Measurements from ENCODE around the gene RNASE8.

Gene RNASE8

DNA sequence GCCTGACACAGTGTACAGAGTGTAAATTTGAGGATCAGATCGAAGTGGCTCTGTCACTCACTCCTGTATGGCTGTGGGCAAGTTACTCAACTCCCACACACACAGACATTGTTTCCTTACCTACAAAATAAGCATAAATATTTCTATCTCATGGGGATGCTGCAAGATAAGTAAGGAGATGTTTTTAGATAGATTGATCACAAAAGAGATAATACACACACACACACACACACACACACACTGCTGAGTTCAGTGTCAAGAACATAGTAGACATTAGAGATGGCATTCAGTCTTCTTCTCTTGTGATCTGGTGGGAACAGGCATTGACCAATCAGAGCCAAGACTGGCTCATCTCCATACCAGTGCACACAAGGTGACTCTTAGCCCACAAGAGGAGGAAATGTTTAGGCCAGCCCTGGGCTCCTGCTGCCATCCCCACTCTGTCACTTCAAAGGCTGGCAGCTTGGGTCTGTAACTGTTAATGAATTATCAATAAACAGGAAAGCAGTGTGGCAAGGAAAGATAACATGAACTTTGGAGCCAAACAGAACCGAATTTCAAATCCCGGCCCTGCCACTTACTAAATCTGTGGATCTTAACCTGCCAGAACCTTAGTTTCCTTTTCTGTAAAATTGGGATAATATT lies 3.4 kb upstream of the RNASE8 start:
- no peak for DNase-seq

DNA sequence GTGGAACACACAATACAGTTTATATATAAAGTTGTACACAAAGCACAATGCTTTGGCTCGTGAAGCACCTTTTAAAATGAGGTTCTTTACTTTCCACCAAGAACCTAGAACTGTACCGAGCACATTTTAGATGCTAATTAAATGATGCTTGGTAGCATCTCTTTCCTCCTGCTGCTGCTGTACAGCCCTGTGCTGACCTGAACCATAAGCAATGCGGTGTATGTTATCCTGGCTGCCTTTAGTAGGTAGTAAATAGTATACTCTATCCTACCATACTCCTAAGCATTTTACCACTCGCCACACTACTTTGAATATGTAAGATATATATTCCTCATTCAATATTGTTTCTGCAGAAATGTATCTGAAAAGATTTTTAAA lies 2.9 kb upstream of the RNASE8 start:
- DNase-seq: no peak

DNA sequence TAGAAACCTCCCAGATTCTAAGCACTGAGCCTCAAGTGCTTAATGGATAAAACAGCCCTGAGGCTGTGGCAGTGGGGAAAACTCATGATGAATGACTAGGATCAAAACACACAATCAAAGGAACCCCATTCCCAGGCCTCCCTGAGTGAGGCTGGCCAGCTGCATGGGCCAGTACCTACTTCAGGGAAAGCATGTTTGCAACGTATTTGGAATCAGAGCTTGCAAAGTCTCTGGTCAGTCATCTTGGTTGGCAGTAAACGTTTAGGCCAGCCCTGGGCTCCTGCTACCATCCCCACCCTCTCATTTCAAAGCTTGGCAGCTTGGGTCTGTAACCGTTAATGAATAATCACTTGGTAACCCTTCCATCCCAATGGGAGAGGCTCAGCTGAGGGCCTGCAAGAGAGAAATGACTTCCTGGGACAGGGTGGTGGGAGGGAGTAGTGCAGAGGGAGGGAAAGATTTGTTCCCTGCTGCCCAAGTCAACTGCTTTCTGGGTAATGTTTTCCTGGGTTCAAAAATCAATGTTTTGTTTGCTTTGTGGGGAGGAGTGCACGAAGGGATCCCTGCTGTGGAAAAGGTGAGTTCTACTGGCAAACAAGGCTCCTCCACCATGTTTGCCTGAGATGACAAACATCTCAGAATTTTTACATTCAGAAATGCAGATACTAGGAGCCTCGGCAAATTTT lies 2.0 kb upstream of the RNASE8 start:
- DNase-seq: no peak

DNA sequence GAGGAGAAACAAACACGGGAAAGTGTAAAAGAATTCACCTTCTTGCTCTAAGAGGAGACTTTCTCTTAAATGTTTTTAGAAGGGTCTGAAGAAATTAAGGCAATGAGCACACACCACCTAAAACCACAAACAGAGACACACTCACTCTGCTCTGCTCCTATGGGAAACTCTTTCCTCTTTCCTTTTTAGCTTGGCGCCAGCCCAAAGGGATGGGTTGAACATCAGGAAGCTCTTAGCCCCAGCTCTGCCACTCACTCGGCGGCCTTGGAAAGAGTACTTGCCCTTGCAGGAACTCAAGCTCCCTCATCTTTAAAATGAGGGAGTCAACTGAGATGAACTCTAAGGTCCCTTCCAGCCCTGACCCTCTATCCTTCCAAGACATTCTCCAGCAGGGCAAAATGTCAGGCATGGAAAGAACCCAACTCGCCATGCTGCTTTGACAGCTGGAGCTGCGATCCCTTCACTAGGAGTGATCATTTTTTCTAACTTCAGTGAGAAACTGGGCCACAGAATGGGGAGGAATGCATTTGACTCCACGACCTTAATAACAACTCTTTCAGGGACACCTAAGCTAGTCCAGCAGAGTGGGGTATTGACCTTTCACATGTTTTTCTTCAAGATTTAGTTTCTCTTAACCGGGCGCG lies 980 bp upstream of the RNASE8 start:
- DNase-seq: peak; percentile 73

DNA sequence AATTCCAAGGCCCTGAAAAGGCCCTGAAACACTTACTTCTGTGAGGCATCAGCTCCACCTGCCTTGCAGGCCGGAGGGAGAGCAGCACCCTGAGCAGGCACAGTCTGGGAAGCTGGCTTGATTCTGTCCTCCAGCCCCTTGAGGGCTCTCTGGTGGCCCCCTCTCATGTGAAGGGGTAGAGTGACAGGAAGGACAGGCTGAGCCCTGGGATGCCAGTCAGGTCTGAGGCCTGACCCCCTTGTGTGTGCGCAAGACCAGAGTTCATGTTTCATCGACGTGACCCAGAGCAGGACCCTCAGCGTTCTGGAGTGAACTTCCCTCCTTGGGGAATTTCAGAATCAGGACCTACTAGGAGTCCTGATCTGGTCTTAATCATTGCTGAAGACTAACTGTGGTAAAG lies 1.3 kb downstream of the RNASE8 start:
- DNase-seq: no peak

DNA sequence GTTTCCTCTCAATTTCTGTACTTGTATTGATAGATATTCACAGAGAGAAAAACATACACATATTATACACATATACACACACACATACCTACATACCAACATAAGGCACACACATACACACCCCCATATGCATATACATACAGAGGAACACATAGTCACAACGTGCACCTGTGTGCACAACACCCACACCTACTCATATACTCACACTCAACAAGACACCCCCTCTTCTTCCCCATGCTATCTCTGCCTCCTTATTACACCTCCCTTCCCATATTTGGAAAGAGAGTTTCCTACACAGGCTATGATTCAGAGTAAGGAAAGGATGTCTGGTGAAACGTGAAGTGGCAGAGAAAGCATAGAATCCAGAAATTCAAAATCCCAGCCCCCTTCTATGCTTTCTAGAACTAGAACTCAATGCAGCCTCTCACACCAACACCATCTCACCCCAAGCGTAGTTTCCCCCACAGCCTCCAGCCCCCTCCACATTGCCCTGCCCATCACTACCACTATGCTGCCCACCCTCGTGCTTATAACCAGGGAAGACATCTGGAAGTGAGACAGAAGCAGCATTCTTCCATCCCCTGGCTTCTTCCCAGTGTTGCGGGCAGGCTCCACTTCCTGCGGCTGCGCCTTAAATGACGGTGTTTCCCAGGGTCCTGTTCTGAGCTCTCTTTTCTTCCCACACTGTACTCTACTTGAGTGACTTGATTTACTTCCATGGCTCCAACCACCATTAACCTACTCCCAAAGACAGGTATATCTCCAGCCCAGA lies 2.4 kb downstream of the RNASE8 start:
- peak; percentile 26 for DNase-seq

DNA sequence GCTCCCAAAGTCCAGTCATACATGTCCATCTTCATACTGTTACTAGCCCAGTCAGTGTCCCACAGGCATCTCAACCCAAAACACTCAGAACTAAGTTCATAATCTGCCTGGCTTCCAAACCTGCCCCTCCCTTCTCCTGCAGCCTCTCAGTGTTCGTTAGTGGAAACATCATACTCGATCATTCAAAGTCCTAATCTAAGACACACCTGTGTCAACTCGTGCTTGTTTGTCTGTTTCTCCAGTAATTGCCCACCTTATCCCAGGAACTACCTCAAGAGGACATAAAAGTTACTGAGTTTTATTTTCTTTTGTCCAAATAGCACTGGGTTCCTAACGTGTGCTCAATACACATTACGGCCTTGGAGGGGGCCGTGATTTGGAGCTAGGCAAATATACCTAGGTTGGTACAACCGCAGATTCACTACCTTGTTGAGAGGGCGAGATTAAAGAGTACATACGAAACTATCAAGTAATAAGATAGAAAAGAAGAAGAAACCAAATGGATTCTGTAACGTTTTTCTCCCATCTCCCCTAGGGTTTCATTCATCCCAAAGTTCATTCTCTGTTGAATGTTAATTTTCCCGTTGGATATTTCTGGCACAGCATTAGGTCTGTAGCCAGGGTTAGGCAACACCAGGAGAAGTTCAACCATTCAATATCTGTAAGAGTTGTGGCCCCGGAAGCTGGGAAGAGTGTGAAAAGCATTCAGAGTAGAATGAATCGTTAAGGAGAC lies 3.2 kb downstream of the RNASE8 start:
- no peak for DNase-seq

DNA sequence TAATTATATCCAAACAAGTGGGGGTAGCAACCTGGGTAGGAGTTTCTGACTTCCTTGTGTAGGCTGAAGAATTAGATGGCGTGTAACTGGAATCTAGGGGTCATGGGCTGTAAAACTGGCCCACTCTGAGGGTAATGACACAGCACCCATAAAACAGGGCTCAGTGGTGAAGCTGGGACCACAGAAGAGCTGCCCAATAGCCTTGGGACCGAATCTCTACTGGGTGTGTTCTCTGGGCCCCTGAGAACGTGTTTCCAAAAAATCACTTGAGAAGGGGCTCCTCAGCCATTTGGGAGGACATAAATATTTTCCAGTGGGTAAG lies 3.7 kb downstream of the RNASE8 start:
- DNase-seq: no peak

DNA sequence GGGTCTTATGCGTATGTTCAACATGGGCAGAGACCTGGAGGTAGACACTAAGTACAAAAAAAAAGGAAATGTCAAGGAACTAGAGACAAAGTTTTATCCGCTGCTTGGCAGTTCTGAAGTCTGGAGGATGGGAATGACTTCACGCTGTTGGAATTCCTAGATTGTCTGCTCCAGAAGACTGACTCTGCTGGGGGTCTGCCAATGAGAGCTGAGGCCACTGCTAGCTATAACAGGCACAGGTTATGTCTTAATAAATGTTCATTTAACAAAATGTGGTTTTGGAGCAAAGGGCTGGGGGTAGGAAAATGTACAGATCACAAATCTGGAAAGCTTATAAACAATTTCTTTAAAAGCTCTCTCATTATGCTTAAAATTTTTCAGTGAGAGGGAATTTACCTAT lies 5.9 kb downstream of the RNASE8 start:
- peak; percentile 90 for DNase-seq

DNA sequence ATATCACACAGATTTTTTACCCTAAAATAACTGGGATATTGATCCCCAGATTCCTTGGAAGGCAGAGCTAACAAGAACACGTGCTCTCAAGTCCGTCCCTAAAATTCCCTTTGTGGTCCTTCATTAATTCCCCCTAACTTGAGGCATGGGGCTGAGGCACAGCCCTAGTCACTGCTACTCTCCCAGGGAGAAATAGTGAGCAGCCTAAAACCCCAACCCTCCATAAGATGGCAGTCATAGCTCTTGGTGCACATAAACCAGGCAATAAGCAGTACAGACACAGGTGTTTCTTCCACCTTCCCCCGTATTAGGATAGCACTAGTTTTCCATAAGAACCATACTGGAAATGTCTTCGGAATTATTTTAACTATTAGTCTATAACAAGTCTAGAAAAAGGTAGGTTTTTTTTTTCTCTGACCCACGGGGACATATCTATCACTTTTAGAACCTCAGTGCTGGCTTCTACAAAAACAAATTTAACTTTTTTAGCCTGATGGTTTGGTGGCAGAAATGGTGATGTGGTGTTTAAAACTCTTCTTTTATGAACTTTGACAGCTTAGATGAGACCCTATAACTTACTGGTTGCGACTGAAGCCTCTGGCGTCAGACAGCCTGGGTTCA lies 9.4 kb downstream of the RNASE8 start:
- no peak for DNase-seq

DNA sequence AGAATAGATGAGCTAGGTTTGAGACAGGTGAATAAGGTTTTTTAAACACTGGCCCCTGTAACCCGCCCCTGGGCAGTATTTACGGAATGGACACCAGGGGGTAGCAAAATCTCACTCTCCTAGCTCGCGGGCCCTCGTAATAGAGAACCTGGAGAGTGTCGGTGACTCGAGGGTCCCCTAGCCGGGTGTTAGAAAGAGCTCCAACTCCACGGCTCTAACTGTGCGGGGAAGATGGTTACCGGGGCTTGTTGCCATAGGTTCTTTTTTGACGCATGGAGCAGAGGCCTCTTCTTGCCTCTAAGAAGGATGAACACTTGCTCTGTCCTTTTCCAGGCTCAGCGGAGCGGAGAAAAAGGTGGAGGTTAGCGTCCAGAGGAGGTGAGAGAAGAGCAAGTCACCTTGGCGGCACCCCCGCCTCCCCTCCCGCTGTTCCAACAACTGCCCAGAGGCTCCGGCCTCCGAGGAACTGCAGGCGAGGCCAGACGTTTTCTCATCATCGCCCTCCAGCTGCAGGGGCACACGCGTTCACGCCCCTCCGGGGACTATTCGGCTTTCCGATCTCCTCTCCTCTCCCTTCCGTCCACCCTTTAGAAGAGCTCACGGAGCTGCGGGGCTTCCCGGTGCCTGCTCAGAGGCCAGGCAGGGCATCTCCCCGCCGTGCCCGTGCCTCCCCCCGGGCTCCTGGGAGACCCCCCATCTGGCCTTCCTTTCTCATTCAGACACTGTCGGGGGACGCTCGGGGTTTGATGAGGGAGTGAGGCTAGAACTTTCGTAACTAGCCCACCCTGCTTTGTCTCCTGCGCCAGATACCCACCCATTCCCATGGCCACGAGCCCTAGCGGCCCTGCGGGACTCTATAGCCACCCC lies 11.1 kb downstream of the RNASE8 start:
- DNase-seq: peak; percentile 73

DNA sequence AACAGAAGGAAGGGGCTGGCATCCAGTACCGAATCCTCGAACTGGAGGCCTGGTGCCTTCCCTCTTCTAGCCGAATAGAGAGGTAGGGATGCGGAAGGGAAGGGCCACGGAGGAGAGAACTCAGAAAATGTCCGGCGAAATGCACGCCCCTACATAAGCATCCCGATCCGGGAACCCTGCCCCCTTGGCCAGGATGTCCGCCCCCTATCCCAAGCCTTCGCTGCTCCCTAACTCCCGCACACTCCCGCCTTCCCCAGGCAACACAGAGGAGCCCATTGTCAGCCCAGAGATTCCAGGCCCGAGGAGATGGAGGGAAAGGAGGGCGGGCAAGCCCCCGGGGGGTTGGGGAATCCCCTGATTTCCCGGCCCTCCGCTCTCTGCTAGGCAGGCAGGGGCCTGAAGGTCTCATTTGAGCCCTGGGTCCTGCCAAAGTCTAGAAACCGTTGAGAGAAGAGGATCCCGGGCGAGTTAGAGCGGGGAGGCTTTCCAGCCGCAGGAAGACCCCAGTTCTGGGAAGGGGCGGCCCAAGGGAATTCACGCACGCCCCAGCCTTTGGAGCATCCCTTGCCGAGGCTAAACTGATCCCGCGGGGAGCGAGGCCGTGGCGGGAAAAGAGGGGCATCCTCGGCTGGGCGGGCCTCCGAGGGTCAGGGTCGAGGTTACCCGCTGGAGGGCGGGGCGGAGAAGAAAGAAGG lies 11.9 kb downstream of the RNASE8 start:
- DNase-seq: peak; percentile 50

DNA sequence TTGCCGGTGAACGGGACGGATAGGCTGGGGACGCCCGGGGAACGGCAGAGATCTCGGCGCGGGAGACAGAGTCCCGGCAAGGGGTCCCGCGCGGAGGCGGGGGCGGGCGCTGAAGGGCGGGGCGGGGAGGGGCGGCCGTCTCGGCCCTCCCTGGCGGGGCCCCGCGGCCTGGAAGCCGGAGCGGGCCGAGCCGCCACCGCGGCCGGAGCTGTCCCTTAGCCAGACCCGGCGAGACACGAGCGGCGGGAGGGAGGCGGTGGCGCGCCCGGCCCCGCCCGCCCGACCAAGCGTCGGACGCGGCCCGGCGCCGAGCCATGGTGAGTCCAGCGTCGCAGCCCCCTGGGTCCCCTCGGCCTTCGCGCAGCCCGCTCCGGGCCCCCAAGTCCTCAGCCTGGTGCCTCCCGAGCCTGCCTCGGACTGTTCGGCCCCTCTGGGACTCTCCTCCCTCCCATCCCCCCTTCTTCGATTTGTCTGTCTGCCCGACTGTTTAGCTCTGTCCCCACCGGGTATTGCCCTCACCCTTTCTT lies 12.5 kb downstream of the RNASE8 start, which contains the start of gene ARHGEF40:
Gene ARHGEF40 (plus strand): TSS at position 222 of the 527 bp plus-strand sequence. CDS start 93 bp downstream, at position 315.
- peak; percentile 55 for DNase-seq

DNA sequence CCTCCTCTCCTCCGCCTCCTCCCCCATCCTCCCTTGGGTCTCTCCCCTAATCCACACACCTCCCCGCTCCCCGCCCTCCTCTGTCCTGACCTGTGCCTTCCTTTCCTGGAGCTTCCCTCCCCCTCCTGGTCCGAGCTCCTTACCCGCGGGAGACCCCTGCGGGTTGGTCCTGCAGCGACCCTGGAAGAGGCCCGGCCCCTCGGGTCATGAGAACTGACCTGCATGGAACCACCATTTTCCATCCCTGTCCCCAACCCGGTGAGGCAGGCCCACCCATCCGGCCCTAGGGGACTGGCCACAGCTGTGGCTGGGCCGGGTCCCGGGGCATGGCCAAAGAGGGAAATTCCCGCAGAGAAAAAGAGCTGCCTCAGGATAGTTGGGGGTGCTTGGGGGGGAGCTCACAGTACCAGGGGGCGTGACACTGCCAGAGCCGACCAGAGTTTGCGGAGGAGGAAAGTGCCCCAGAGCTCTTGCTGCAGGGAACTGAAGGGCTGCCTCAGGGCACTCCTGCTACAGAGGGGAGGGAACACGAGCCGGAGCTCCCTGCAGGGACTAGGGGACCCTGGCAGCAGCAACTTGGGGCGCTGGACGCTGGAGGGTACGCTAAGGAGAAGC lies 13.1 kb downstream of the RNASE8 start:
- DNase-seq: peak; percentile 42

DNA sequence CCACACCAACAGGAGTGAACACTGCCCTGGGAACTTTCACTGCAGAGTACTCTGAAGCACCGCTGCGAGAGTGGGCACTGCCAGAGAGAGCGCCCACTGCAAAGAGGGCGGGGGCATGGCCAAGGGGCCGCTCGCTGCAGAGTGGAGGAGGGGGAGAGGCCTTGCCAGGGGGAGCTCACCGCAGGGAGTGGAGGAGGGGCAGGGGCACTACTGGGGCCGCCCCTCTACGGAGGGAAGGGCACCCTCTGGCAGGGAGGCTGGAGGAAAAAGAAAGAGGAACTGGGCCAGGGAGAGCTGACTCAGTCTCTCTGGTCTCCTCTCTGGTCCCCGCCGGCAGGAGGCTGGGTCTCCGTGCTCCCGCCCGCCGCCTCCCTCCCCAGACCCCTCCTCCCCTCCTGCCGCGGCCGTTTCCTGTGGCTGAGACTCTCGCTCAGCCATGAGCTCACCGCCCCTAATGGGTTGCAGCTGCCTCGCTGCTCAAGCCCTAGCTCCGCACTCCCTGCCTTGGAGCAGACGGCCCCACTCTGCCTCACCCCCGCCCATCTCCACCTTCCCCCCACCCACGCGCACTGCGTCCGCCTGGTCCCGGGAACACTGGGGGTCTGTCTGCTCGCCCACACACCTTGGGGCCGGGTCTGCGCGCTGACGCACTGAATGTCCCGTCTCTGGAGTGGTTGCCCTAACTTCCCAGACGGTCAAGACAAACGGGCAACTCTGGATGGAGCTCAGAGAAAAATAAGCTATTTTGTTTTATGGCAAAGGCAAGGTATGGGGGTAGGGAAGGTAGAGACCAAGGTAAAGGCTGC lies 13.8 kb downstream of the RNASE8 start:
- DNase-seq: peak; percentile 97

DNA sequence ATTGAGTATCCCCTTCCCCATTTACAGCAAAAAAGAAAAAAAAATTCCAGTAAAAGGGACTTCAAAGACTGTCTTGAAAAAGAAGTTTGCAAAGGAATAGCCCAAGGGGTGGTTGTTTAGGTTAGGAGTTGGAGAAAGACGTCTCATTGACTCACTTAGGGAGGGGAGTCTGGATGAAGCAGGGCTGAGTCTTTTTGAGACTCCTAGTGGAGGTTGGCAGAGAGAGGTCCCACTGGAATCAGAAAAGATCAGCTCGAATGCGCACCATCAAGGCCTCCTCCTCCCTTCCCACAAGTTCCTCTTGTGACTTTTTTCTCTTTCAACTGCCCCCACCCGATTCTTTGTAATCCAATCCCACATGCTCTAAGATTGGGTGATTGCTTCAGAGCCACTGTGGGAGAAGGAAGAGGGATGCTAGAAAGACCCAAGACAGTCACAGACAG lies 14.4 kb downstream of the RNASE8 start:
- peak; percentile 86 for DNase-seq

DNA sequence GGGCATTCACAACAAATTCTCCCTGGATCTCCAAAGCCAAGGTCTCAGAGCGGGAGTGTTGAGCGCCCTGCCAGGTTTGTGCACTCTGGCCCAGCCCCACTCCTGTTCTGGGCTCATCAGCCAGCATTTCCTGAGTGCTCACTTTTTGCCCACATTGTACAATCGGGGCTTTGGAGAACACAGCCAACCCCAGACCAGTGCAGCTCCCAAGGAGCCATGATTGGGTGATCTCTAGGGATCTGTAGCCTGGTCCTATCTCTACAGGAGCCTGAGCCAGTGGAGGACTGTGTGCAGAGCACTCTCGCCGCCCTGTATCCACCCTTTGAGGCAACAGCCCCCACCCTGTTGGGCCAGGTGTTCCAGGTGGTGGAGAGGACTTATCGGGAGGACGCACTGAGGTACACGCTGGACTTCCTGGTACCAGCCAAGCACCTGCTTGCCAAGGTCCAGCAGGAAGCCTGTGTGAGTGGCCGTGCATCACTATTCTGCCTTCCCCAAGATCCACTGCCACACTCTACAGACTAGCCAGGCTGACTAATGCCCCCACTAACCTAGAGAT lies 15.2 kb downstream of the RNASE8 start:
- DNase-seq: no peak

DNA sequence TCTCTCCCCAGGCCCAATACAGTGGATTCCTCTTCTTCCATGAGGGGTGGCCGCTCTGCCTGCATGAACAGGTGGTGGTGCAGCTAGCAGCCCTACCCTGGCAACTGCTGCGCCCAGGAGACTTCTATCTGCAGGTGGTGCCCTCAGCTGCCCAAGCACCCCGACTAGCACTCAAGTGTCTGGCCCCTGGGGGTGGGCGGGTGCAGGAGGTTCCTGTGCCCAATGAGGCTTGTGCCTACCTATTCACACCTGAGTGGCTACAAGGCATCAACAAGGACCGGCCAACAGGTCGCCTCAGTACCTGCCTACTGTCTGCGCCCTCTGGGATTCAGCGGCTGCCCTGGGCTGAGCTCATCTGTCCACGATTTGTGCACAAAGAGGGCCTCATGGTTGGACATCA lies 16.3 kb downstream of the RNASE8 start:
- no peak for DNase-seq

Data from fibroblast of skin of right quadriceps (primary cell).